ENCODE measurements around the gene APOE. TPM values are rescaled to one million over a fixed set of nuclear protein-coding genes. Genes with fewer than 3 reads are reported as not detected.

APOE gene
- total and polyA plus RNA-seq, 2 of the 13 experiments (the other 11 are each of a cell fraction or from before 2014, with no cell fraction given), result 1,328 to 1,470 TPM

DNA sequence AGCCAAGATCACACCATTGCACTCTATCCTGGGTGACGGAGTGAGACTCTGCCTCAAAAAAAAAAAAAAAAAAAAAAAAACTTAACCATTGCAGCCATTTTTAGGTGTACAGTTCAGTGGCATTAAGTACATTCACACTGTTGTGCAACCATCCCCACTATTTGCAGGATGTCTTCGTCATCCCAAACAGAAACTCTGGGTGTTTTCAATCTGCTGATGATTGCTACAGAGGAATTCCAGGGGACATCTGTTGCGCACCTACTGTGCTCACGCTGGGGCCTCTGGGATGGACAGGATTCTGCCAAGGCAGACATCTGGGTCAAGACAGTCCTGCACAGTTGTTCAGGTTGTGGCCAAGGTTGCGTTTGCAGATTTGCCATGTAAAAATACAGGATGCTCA lies 34.1 kb downstream of the APOE start (continued):
- TF ChIP-seq HNF4G (IDR thresholded peaks at IDR 0.05; ENCODE audit: borderline replicate concordance, low read depth, low read length) (peak; percentile 19; the same call in 1 of the 2 replicates), HNF4G (CRISPR knock-in tag; IDR thresholded peaks at IDR 0.05; ENCODE audit: borderline replicate concordance, low read depth) (no peak), RXRB (CRISPR knock-in tag; IDR thresholded peaks at IDR 0.05; ENCODE audit: borderline replicate concordance) (peak; percentile 79), HOXA3 (CRISPR knock-in tag; IDR thresholded peaks at IDR 0.05) (peak; percentile 83), PHF21A (CRISPR knock-in tag; IDR thresholded peaks at IDR 0.05) (peak; percentile 50; the same call in 1 of the 2 replicates), CCAR2 (optimal IDR thresholded peaks at IDR 0.05; ENCODE audit: low read depth, low read length) (no peak), KDM4B (CRISPR knock-in tag; IDR thresholded peaks at IDR 0.05) (no peak)
- TF ChIP-seq, protein P1, sequence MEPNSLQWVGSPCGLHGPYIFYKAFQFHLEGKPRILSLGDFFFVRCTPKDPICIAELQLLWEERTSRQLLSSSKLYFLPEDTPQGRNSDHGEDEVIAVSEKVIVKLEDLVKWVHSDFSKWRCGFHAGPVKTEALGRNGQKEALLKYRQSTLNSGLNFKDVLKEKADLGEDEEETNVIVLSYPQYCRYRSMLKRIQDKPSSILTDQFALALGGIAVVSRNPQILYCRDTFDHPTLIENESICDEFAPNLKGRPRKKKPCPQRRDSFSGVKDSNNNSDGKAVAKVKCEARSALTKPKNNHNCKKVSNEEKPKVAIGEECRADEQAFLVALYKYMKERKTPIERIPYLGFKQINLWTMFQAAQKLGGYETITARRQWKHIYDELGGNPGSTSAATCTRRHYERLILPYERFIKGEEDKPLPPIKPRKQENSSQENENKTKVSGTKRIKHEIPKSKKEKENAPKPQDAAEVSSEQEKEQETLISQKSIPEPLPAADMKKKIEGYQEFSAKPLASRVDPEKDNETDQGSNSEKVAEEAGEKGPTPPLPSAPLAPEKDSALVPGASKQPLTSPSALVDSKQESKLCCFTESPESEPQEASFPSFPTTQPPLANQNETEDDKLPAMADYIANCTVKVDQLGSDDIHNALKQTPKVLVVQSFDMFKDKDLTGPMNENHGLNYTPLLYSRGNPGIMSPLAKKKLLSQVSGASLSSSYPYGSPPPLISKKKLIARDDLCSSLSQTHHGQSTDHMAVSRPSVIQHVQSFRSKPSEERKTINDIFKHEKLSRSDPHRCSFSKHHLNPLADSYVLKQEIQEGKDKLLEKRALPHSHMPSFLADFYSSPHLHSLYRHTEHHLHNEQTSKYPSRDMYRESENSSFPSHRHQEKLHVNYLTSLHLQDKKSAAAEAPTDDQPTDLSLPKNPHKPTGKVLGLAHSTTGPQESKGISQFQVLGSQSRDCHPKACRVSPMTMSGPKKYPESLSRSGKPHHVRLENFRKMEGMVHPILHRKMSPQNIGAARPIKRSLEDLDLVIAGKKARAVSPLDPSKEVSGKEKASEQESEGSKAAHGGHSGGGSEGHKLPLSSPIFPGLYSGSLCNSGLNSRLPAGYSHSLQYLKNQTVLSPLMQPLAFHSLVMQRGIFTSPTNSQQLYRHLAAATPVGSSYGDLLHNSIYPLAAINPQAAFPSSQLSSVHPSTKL (CRISPR knock-in tag; IDR thresholded peaks at IDR 0.05), result peak; percentile 56
- TF ChIP-seq, protein P2, sequence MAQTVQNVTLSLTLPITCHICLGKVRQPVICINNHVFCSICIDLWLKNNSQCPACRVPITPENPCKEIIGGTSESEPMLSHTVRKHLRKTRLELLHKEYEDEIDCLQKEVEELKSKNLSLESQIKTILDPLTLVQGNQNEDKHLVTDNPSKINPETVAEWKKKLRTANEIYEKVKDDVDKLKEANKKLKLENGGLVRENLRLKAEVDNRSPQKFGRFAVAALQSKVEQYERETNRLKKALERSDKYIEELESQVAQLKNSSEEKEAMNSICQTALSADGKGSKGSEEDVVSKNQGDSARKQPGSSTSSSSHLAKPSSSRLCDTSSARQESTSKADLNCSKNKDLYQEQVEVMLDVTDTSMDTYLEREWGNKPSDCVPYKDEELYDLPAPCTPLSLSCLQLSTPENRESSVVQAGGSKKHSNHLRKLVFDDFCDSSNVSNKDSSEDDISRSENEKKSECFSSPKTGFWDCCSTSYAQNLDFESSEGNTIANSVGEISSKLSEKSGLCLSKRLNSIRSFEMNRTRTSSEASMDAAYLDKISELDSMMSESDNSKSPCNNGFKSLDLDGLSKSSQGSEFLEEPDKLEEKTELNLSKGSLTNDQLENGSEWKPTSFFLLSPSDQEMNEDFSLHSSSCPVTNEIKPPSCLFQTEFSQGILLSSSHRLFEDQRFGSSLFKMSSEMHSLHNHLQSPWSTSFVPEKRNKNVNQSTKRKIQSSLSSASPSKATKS (CRISPR knock-in tag; IDR thresholded peaks at IDR 0.05), result no peak
- TF ChIP-seq, protein P3, sequence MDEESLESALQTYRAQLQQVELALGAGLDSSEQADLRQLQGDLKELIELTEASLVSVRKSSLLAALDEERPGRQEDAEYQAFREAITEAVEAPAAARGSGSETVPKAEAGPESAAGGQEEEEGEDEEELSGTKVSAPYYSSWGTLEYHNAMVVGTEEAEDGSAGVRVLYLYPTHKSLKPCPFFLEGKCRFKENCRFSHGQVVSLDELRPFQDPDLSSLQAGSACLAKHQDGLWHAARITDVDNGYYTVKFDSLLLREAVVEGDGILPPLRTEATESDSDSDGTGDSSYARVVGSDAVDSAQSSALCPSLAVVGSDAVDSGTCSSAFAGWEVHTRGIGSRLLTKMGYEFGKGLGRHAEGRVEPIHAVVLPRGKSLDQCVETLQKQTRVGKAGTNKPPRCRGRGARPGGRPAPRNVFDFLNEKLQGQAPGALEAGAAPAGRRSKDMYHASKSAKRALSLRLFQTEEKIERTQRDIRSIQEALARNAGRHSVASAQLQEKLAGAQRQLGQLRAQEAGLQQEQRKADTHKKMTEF (CRISPR knock-in tag; IDR thresholded peaks at IDR 0.05), result peak; percentile 27; the same call in 1 of the 2 replicates
- TF ChIP-seq, protein P4, sequence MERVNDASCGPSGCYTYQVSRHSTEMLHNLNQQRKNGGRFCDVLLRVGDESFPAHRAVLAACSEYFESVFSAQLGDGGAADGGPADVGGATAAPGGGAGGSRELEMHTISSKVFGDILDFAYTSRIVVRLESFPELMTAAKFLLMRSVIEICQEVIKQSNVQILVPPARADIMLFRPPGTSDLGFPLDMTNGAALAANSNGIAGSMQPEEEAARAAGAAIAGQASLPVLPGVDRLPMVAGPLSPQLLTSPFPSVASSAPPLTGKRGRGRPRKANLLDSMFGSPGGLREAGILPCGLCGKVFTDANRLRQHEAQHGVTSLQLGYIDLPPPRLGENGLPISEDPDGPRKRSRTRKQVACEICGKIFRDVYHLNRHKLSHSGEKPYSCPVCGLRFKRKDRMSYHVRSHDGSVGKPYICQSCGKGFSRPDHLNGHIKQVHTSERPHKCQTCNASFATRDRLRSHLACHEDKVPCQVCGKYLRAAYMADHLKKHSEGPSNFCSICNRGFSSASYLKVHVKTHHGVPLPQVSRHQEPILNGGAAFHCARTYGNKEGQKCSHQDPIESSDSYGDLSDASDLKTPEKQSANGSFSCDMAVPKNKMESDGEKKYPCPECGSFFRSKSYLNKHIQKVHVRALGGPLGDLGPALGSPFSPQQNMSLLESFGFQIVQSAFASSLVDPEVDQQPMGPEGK (CRISPR knock-in tag; IDR thresholded peaks at IDR 0.05), result 0 out of 2 replicates have a peak, but pooled peaks have one; percentile 33
- TF ChIP-seq, protein P5, sequence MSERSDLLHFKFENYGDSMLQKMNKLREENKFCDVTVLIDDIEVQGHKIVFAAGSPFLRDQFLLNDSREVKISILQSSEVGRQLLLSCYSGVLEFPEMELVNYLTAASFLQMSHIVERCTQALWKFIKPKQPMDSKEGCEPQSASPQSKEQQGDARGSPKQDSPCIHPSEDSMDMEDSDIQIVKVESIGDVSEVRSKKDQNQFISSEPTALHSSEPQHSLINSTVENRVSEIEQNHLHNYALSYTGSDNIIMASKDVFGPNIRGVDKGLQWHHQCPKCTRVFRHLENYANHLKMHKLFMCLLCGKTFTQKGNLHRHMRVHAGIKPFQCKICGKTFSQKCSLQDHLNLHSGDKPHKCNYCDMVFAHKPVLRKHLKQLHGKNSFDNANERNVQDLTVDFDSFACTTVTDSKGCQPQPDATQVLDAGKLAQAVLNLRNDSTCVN (CRISPR knock-in tag; IDR thresholded peaks at IDR 0.05; ENCODE audit: borderline replicate concordance), result no peak
- TF ChIP-seq, protein P6, sequence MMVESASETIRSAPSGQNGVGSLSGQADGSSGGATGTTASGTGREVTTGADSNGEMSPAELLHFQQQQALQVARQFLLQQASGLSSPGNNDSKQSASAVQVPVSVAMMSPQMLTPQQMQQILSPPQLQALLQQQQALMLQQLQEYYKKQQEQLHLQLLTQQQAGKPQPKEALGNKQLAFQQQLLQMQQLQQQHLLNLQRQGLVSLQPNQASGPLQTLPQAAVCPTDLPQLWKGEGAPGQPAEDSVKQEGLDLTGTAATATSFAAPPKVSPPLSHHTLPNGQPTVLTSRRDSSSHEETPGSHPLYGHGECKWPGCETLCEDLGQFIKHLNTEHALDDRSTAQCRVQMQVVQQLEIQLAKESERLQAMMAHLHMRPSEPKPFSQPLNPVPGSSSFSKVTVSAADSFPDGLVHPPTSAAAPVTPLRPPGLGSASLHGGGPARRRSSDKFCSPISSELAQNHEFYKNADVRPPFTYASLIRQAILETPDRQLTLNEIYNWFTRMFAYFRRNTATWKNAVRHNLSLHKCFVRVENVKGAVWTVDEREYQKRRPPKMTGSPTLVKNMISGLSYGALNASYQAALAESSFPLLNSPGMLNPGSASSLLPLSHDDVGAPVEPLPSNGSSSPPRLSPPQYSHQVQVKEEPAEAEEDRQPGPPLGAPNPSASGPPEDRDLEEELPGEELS (CRISPR knock-in tag; IDR thresholded peaks at IDR 0.05), result peak; percentile 40; the same call in 1 of the 2 replicates
- TF ChIP-seq, protein P7, sequence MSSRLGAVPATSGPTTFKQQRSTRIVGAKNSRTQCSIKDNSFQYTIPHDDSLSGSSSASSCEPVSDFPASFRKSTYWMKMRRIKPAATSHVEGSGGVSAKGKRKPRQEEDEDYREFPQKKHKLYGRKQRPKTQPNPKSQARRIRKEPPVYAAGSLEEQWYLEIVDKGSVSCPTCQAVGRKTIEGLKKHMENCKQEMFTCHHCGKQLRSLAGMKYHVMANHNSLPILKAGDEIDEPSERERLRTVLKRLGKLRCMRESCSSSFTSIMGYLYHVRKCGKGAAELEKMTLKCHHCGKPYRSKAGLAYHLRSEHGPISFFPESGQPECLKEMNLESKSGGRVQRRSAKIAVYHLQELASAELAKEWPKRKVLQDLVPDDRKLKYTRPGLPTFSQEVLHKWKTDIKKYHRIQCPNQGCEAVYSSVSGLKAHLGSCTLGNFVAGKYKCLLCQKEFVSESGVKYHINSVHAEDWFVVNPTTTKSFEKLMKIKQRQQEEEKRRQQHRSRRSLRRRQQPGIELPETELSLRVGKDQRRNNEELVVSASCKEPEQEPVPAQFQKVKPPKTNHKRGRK (CRISPR knock-in tag; IDR thresholded peaks at IDR 0.05), result no peak

Measured in HepG2 (cell line).